ENCODE data around the gene BORCS8.

BORCS8 gene

DNA sequence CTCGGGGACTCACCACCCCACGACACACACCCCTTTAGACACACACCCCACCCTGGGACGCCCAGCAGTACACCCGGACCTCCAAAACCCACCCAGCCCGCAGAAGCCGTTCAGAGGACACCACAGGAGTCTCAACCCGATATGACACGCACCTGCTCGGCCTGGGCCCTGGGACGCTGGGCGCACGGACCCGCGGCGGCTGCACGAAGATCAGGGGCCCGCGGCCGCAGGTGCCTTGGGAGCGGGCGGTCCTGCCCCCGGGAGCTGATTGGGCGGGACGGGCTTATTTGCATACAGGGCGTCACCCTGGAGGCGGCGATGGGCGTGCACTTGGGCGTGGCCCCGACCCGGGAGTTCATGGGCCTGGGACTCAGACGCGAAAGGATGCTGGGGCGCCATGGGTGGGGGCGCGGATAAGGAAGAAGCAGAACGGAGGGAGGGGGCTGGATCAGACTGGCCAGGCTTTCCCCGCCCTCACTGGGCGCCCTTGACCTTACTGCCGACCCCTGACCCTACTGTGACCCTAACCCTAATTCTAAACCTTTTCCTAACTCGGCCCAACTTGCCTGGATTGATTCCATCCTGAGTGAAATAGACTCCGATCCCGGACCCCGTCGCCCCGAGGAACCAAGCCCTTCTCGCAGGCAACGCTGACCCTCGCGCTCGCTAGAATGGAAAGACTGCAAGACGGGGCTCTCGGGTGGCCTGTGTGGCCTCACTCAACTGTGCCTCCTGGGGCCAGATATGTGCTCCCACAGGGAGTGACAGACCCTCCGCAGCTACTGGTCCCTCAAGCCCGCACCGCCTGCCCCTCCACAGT, 21.7 kb downstream of the BORCS8 start, which contains the start of gene MEF2B:
TSS of gene MEF2B (minus strand) at position 211 of the 820 bp plus-strand sequence. CDS start 19,528 bp downstream, outside the sequence.
- TF ChIP-seq, protein P1, sequence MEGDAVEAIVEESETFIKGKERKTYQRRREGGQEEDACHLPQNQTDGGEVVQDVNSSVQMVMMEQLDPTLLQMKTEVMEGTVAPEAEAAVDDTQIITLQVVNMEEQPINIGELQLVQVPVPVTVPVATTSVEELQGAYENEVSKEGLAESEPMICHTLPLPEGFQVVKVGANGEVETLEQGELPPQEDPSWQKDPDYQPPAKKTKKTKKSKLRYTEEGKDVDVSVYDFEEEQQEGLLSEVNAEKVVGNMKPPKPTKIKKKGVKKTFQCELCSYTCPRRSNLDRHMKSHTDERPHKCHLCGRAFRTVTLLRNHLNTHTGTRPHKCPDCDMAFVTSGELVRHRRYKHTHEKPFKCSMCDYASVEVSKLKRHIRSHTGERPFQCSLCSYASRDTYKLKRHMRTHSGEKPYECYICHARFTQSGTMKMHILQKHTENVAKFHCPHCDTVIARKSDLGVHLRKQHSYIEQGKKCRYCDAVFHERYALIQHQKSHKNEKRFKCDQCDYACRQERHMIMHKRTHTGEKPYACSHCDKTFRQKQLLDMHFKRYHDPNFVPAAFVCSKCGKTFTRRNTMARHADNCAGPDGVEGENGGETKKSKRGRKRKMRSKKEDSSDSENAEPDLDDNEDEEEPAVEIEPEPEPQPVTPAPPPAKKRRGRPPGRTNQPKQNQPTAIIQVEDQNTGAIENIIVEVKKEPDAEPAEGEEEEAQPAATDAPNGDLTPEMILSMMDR (IDR thresholded peaks at IDR 0.05; ENCODE audit: low read depth, low read length): no peak
- peak; percentile 58 to 64 for DNase-seq (ENCODE audit: low read depth in 2 of 2)
- H3K4me3 ChIP-seq (replicated peaks in 1 of 2; ENCODE audit: low read depth in 2 of 2, low read length in 2 of 2): peak within 1 kb of the TSS in 1 of 2 donors; percentile 21

DNA sequence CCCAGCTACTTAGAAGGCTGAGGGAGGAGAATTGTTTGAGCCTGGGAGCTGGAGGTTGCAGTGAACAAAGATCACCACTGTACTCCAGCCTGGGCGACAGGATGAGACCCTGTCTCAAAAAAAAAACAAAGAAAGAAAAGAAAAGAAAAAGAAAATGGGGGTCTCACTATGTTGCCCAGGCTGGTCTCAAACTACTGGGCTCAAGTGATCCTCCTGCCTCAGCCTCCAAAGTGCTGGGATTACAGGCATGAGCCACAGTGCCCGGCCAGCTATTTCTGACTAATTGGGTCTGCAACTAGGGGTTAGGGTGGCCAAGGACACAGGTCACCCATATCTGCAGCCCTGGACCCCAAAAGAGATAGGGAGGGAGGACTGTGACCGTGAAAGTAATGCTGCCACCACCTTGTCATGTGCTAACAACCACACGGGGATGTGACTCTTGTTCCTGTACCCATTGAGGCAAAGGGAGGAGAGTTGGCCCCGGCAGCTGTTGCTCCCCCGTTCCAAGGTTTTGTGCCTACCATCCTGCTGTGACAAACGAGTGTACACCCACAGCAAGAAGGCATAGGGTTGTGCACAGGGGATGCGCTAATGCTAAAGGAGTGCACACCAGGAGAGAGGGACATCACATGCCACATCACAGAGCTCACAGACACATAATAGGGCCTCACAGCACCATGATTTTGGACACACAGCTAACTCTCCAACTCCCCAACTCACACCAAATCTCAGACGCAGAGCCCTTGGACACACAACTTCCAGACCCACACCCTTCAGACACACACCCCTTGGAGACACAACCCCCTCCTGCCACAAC, 22.5 kb downstream of the BORCS8 start:
- no peak overlapping the region for H3K4me3 ChIP-seq (replicated peaks in 1 of 2; ENCODE audit: low read depth in 2 of 2, low read length in 2 of 2)
- no peak for DNase-seq (ENCODE audit: low read depth in 2 of 2)
- TF ChIP-seq, protein P1 (IDR thresholded peaks at IDR 0.05; ENCODE audit: low read depth, low read length): no peak

DNA sequence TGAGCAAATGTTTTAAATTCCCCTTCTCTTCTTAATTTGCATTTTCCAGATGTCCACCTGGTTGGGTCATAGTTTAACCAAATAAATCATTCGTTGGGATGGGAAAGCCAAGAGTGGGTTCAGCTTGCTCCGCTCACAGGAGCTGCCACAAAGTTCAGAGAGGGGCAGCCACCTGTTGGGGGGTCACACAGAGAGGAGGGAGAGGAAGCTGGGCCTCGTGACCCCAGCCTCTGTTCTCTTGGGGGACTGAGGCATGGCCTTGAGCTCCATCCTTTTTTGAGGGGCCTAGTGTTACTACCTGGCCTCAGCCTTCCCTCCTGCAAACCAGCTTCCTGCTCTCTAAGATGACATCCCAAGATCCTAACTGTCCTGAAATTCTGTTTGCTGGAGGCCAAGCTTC, 24.3 kb downstream of the BORCS8 start:
- DNase-seq (ENCODE audit: low read depth in 2 of 2): no peak
- TF ChIP-seq, protein P1 (IDR thresholded peaks at IDR 0.05; ENCODE audit: low read depth, low read length): no peak

DNA sequence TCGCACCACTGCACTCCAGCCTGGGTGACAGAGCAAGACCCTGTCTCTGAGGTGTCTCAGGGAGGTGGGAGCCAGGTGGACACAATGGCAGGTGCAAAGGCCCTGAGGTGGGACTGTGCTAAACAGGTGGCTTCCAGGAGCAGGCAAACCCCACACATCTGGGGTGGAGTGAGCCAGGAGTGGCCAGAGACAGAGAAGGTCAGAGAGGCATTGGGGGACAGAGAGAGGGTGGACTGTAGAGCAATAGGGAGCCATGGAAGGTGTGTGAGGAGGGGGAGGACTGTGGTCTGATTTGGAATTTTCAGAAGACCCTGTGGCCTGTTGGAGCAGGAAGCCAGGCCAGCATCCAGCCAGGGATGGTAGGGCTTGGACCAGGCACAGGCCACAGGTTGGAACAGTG, 26.6 kb downstream of the BORCS8 start:
- no peak for DNase-seq (ENCODE audit: low read depth in 2 of 2)
- TF ChIP-seq, protein P1 (IDR thresholded peaks at IDR 0.05; ENCODE audit: low read depth, low read length): no peak
- no peak overlapping the region for H3K4me3 ChIP-seq (replicated peaks in 1 of 2; ENCODE audit: low read depth in 2 of 2, low read length in 2 of 2)

More for the DNA sequence above, 24.3 kb downstream of the BORCS8 start:
- no peak overlapping the region for H3K4me3 ChIP-seq (replicated peaks in 1 of 2; ENCODE audit: low read depth in 2 of 2, low read length in 2 of 2)

DNA sequence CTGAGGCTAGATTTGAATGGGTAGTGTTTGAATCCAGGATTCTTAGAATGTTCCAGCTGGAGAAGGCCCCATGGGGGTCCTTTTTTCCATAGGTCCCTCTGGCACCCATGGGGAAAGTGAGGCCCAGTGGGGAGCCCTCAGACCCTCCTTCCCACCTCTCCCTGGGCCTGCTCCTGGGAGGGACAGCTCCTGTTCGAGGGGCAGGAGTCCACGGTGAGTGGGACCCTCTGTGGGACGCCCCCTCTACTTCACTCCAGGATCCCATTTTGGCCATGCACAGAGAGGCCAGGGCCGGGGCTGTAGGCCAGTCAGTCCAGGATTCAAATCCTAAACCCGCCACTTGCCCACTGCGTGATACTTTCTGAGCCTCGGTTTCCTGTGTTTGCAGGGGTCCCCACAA, 29.5 kb downstream of the BORCS8 start:
- no peak for DNase-seq (ENCODE audit: low read depth in 2 of 2)
- TF ChIP-seq, protein P1 (IDR thresholded peaks at IDR 0.05; ENCODE audit: low read depth, low read length): no peak
- H3K4me3 ChIP-seq (replicated peaks in 1 of 2; ENCODE audit: low read depth in 2 of 2, low read length in 2 of 2): no peak overlapping the region

DNA sequence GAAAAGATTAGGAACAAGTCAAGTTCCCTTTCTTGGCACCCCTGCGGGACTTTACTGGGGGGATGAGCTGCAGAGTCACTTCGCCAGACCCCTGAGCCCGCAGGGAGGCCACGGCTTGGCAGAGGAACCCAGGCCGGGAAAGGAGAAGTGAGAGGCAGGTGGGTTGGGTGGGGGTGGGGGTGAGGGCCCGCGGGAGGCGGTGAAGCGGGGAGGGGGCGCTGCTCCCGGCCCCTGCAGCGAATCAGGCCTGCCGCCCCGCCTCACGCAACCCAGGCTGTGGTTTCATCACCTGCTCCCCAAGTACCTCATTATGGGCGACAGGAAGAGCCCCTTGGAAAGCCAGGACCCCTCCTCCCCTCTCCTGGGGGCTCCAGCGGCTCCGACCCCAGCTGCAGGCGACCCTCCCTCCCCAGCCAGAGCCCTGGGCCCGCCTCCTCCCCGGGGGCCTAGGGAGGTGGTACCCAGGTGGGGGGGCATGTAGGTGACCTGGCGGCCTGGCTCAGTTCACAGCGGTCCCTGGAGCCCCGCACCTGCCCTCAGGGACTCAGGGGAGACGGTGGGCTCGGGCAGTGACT, 31.4 kb downstream of the BORCS8 start:
- DNase-seq (ENCODE audit: low read depth in 2 of 2): no peak
- TF ChIP-seq, protein P1 (IDR thresholded peaks at IDR 0.05; ENCODE audit: low read depth, low read length): no peak
- no peak overlapping the region for H3K4me3 ChIP-seq (replicated peaks in 1 of 2; ENCODE audit: low read depth in 2 of 2, low read length in 2 of 2)

All from cardiac fibroblast (primary cell).